HG02870 (cell line): ENCODE data around the gene PML.
"Not testable (repeated sequence)": the region's sequence is repeated elsewhere in the genome, so short reads cannot be mapped to it uniquely, and the experiment has no call there.

Source experiments
- ATAC-seq: cut with Tn5 transposase; IDR thresholded peaks from one replicate; pipeline ENCODE4 v1.9.1; 2021; ENCODE audit warnings: mild to moderate bottlenecking, moderate library complexity; ENCODE audit not compliant: unreplicated experiment

Gene PML

DNA sequence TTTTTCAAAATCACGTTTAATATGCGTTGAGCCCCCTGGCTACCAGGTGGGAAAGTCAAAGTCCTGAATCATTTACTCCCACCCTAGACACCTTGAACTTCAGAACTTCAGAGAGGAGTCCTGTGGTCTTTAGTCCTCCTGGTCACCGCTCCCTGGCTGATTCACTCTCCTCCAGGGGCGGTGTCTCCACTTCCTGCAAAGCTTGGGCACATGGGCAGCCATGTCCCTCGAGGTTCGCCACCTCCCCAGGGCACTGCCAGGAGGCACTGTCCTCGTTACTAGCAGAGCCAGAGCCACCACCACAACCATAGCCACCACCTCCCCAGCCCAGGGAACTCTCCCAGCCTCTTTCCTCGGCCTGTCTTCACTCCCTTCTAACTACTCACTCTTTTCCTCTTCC, 37.2 kb upstream of the PML start:
- no peak for ATAC-seq

- no peak for ATAC-seq
Observed at GRCh38 chr15:73957785-73958184, 36.7 kb upstream of the PML start.

DNA sequence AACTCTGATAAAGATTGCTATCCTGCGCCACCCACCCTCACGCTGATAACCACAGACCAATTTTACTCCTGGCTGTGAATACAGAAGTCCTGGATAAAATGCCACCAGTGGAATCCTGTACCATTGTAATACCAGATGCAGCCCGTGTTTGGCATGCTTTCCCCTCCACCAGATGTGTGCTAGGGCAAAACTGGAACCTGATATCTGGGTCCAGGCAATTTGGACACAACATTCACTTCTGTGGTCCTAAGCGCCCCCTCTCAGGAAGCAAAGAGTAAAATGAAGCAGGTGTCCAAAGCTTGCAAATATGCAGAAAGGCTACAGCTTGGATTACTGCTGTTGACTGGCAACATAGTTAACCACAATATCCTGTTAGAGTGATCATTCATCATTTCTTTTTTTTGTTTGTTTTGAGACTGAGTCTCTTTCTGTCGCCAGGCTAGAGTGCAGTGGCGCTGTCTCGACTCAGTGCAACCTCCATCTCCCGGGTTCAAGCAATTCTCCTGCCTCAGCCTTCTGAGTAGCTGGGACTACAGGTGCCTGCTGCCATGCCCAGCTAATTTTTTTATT, 35.4 kb upstream of the PML start:
- ATAC-seq: no peak

DNA sequence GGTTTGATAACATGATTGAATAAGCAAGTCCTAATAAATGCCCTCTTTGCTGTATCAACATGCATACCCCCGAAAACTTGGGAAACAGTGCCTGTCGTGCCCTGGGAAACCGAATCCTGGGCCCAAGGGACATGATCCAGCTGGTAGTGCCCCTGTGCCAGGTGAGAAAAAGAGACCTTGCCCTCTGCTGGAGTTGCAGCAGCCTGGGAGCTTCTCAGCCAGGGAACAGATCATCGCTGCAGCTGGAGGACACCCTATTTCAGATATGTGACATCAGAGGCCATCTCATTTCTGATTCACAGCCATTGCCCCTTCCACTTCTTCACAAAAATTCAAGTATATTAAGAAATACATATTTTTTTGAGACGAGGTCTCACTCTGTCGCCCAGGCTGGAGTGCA, 34.7 kb upstream of the PML start:
- ATAC-seq: no peak

GRCh38 chr15:73960472-73961070, 33.9 kb upstream of the PML start:
- not testable (repeated sequence) for ATAC-seq

DNA sequence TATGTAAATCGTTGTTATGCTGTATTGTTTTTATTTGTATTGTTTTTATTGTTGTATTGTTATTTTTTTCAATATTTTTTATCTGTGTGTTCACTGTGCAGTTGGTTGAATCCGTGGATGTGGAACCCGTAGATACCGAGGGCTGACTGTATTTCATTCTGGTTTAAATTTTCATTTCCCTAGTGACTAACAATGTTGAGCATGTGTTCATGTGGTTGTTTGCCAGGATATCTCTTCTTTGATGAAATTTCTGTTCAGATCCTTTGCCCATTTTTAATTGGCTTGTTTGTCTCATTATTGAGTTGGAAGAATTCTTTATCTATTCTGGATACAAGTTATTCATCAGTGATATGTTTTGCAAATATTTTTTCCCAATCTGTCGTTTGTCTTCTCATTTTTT, 32.1 kb upstream of the PML start:
- ATAC-seq: no peak

GRCh38 chr15:73964736-73965093, 29.8 kb upstream of the PML start:
- ATAC-seq: peak; percentile 54

GRCh38 chr15:73965094-73965757, 29.3 kb upstream of the PML start:
- ATAC-seq: peak; percentile 30

GRCh38 chr15:73965758-73966113, 28.8 kb upstream of the PML start:
- ATAC-seq: peak; percentile 63

DNA sequence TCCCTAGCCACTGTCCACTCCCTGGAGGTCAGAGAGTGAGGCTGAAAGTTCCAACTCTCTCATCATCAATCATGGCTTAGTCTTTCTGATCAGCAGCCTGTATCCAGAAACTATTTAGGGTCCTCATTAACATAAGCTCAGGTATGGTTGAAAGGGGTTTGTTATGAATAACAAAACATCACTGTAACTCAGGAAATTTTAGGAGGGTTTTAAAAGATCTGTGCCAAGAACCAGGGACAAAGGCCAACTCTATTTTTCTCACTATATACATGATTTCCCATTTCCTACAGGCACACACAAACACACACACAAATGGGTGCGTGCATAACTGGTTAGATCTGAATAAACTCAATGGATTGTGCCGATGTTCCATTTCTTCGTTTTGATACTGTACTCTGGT, 26.1 kb upstream of the PML start:
- ATAC-seq: no peak

- ATAC-seq: no peak
Observed at GRCh38 chr15:73969151-73969759, 25.3 kb upstream of the PML start.

DNA sequence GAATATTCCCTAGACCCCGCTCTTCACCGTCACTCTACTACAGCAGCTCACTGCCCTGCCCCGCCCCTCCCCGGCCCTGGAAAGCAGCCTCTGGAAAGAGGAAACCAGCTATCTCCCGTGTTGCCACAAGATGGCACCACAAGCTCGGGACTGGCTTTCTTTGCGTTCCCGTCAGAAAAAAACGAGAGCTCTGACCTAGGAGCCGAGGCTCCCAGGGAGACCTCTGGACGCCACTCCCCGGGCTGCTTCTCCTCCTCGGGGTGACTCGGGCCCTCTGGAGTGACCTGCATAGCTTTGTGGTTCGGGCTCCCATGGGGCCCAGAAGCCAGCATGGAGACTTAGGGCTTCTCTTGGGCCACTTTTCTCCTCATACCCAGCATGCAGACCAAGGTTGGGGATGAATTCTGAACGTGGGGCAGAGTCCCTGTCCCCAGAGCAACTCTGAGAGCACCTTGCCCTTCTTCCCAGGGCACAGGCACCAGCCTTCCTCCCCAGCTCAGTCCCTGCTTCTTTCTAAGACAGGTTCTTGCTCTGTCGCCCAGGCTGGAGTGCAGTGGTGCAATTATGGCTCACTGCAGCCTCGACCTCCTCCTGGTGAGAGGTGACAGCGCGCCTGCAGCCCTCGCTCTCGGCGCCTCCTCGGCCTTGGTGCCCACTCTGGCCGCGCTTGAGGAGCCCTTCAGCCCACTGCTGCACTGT, 21.4 kb upstream of the PML start:
- ATAC-seq: no peak

GRCh38 chr15:73973683-73974200, 20.8 kb upstream of the PML start:
- ATAC-seq: not testable (repeated sequence)

- not testable (repeated sequence) for ATAC-seq
Observed at GRCh38 chr15:73975440-73976125, 18.9 kb upstream of the PML start.

GRCh38 chr15:73978896-73979295, 15.6 kb upstream of the PML start:
- no peak for ATAC-seq

- no peak for ATAC-seq
Observed at GRCh38 chr15:73979636-73980035, 14.9 kb upstream of the PML start.

- ATAC-seq: no peak
Observed at GRCh38 chr15:73981761-73982221, 12.7 kb upstream of the PML start.

- ATAC-seq: no peak
Observed at GRCh38 chr15:73982222-73982962, 12.1 kb upstream of the PML start.

DNA sequence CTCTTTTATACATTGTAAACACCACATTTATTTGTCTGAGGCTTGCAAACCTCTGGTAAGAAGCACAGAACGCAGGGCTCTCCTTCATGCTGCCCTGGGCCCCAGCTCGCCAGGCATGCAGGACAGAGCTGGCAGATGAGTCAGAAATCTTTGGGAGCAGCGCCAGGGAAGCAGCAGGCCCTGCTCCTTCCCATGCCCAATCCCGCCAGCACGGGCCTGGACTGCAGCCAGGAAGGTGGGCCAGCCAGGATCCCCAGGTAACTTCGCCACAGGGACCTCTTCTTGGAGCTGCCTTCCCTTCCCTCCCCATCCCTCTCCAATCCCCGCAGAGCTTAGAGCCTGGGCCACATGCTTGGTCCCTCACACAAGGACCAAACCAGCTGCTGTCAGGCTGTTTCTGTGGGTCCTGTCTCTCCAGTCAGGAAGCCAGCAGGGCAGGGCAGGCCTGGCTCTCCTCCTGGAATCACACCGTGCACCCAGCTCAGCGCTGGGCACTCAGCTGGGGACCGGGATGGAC, 11.2 kb upstream of the PML start:
- ATAC-seq: no peak

DNA sequence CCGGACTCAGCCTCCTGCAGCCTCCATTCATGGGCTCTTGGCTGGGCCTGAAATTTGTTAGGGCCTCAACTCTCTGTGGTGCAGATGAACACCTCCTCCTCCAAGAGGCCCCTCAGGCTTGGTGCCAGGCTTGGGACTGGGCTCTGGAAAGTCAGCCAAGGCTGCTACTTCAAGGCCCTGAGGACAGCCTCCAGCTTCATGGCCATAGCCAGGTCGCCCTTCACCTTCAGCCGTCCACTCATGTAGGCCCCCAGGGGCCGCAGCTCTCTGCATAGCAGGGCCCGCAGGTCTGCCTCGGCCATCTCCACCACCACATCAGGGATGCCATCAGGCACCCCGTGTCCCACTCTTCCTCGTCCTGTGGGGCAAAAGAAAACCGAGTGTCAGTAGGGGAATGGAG, 10.7 kb upstream of the PML start:
- no peak for ATAC-seq
